Measurements from ENCODE around the gene CYP17A1. TPM values are rescaled to one million over a fixed set of nuclear protein-coding genes. Genes with fewer than 3 reads are reported as not detected.
"Not testable (repeated sequence)": the region's sequence is repeated elsewhere in the genome, so short reads cannot be mapped to it uniquely, and the experiment has no call there.

CYP17A1 gene
- total RNA-seq, 2 donors from 2014 or later: not detected

- H3K4me3 Mint-ChIP-seq; H3K36me3 Mint-ChIP-seq (ENCODE audit: low read depth); H3K27ac Mint-ChIP-seq; H3K4me1 Mint-ChIP-seq; ATAC-seq (replicated peaks); H3K27me3 Mint-ChIP-seq; H3K9me3 Mint-ChIP-seq: not testable (repeated sequence)
Measured at GRCh38 chr10:102853237-102853636, 16.0 kb upstream of the CYP17A1 start.

- no peaks in the 10 kb centered on the region for H3K27me3 Mint-ChIP-seq
- no peaks in the 10 kb centered on the region for H3K4me1 Mint-ChIP-seq
- H3K9me3 Mint-ChIP-seq: no peaks in the 10 kb centered on the region
- H3K4me3 Mint-ChIP-seq: no peak overlapping the region
- no peak overlapping the region for H3K27ac Mint-ChIP-seq
- no peaks in the 10 kb centered on the region for H3K36me3 Mint-ChIP-seq (ENCODE audit: low read depth)
- no peak for ATAC-seq (replicated peaks)
Measured at GRCh38 chr10:102850025-102850518, 12.9 kb upstream of the CYP17A1 start.

GRCh38 chr10:102845352-102845902 is 8.2 kb upstream of the CYP17A1 start:
- Mint-ChIP-seq H3K9me3 (no peaks in the 10 kb centered on the region), H3K27me3 (peaks cover 16% of the 10 kb centered on the region)
- no peak for ATAC-seq (replicated peaks)

GRCh38 chr10:102844190-102844776 is 7.1 kb upstream of the CYP17A1 start:
- not testable (repeated sequence) for H3K4me1 Mint-ChIP-seq; H3K27ac Mint-ChIP-seq; H3K4me3 Mint-ChIP-seq; H3K36me3 Mint-ChIP-seq (ENCODE audit: low read depth); ATAC-seq (replicated peaks); H3K9me3 Mint-ChIP-seq
- peaks cover 16% of the 10 kb centered on the region for H3K27me3 Mint-ChIP-seq

More at GRCh38 chr10:102845352-102845902, 8.2 kb upstream of the CYP17A1 start:
- Mint-ChIP-seq H3K4me3 (no peak overlapping the region), H3K27ac (no peak overlapping the region), H3K36me3 (ENCODE audit: low read depth) (no peaks in the 10 kb centered on the region), H3K4me1 (no peaks in the 10 kb centered on the region)

- not testable (repeated sequence) for H3K36me3 Mint-ChIP-seq (ENCODE audit: low read depth); H3K4me3 Mint-ChIP-seq; H3K27ac Mint-ChIP-seq; H3K4me1 Mint-ChIP-seq; ATAC-seq (replicated peaks); H3K9me3 Mint-ChIP-seq
- peaks cover 22% of the 10 kb centered on the region for H3K27me3 Mint-ChIP-seq
Measured at GRCh38 chr10:102843139-102843538, 5.9 kb upstream of the CYP17A1 start.

GRCh38 chr10:102841827-102842345 is 4.7 kb upstream of the CYP17A1 start:
- H3K27ac Mint-ChIP-seq: no peak overlapping the region
- H3K4me3 Mint-ChIP-seq: no peak overlapping the region
- H3K36me3 Mint-ChIP-seq (ENCODE audit: low read depth): no peaks in the 10 kb centered on the region
- H3K9me3 Mint-ChIP-seq: no peaks in the 10 kb centered on the region
- ATAC-seq (replicated peaks): no peak
- peaks cover 22% of the 10 kb centered on the region for H3K27me3 Mint-ChIP-seq
- H3K4me1 Mint-ChIP-seq: no peaks in the 10 kb centered on the region

- H3K36me3 Mint-ChIP-seq (ENCODE audit: low read depth): not testable (repeated sequence)
Measured at GRCh38 chr10:102838276-102838927, 1.2 kb upstream of the CYP17A1 start.

GRCh38 chr10:102835007-102835482 is 2.2 kb downstream of the CYP17A1 start:
- no peaks in the 10 kb centered on the region for H3K9me3 Mint-ChIP-seq
- H3K27ac Mint-ChIP-seq: no peak overlapping the region
- H3K4me1 Mint-ChIP-seq: no peaks in the 10 kb centered on the region
- ATAC-seq (replicated peaks): peak; percentile 99
- no peak overlapping the region for H3K4me3 Mint-ChIP-seq
- no peaks in the 10 kb centered on the region for H3K36me3 Mint-ChIP-seq (ENCODE audit: low read depth)
- H3K27me3 Mint-ChIP-seq: peaks cover 7% of the 10 kb centered on the region

More at GRCh38 chr10:102838276-102838927, 1.2 kb upstream of the CYP17A1 start:
- H3K27ac Mint-ChIP-seq; H3K4me1 Mint-ChIP-seq; H3K9me3 Mint-ChIP-seq; ATAC-seq (replicated peaks); H3K4me3 Mint-ChIP-seq: not testable (repeated sequence)
- peaks cover 22% of the 10 kb centered on the region for H3K27me3 Mint-ChIP-seq

GRCh38 chr10:102834143-102834542 is 3.1 kb downstream of the CYP17A1 start:
- H3K36me3 Mint-ChIP-seq (ENCODE audit: low read depth): no peaks in the 10 kb centered on the region
- no peaks in the 10 kb centered on the region for H3K4me1 Mint-ChIP-seq
- H3K27me3 Mint-ChIP-seq: peaks cover 5% of the 10 kb centered on the region
- no peak overlapping the region for H3K4me3 Mint-ChIP-seq
- H3K9me3 Mint-ChIP-seq: no peaks in the 10 kb centered on the region
- no peak for ATAC-seq (replicated peaks)
- no peak overlapping the region for H3K27ac Mint-ChIP-seq

- Mint-ChIP-seq H3K27me3 (no peaks in the 10 kb centered on the region), H3K36me3 (ENCODE audit: low read depth) (no peaks in the 10 kb centered on the region), H3K4me3 (no peak overlapping the region), H3K27ac (no peak overlapping the region), H3K4me1 (no peaks in the 10 kb centered on the region), H3K9me3 (no peaks in the 10 kb centered on the region)
- no peak for ATAC-seq (replicated peaks)
Measured at GRCh38 chr10:102832987-102833386, 4.2 kb downstream of the CYP17A1 start.

GRCh38 chr10:102832248-102832647 is 5.0 kb downstream of the CYP17A1 start:
- Mint-ChIP-seq H3K4me3 (no peak overlapping the region), H3K9me3 (no peaks in the 10 kb centered on the region), H3K36me3 (ENCODE audit: low read depth) (no peaks in the 10 kb centered on the region), H3K4me1 (no peaks in the 10 kb centered on the region), H3K27me3 (no peaks in the 10 kb centered on the region), H3K27ac (no peak overlapping the region)
- ATAC-seq (replicated peaks): no peak

GRCh38 chr10:102831322-102832071 is 5.7 kb downstream of the CYP17A1 start:
- Mint-ChIP-seq H3K27me3 (no peaks in the 10 kb centered on the region), H3K9me3 (no peaks in the 10 kb centered on the region), H3K4me1 (no peaks in the 10 kb centered on the region), H3K4me3 (no peak overlapping the region), H3K27ac (no peak overlapping the region), H3K36me3 (ENCODE audit: low read depth) (no peaks in the 10 kb centered on the region)
- no peak for ATAC-seq (replicated peaks)

- no peak for ATAC-seq (replicated peaks)
- H3K4me1 Mint-ChIP-seq: no peaks in the 10 kb centered on the region
- no peaks in the 10 kb centered on the region for H3K9me3 Mint-ChIP-seq
- H3K4me3 Mint-ChIP-seq: no peak overlapping the region
- no peak overlapping the region for H3K27ac Mint-ChIP-seq
- no peaks in the 10 kb centered on the region for H3K36me3 Mint-ChIP-seq (ENCODE audit: low read depth)
- no peaks in the 10 kb centered on the region for H3K27me3 Mint-ChIP-seq
Measured at GRCh38 chr10:102827597-102827975, 9.6 kb downstream of the CYP17A1 start.

GRCh38 chr10:102826148-102826796 is 10.9 kb downstream of the CYP17A1 start:
- Mint-ChIP-seq H3K4me3 (no peak overlapping the region), H3K27ac (no peak overlapping the region), H3K4me1 (no peaks in the 10 kb centered on the region), H3K36me3 (ENCODE audit: low read depth) (no peaks in the 10 kb centered on the region), H3K9me3 (no peaks in the 10 kb centered on the region), H3K27me3 (no peaks in the 10 kb centered on the region)
- no peak for ATAC-seq (replicated peaks)
